DMS153 (cell line): ENCODE results near the gene MDM1.

ENCODE experiments used
- DNase-seq: peaks from one replicate; lab custom pipeline; 2025; lab: John Stamatoyannopoulos, UW

MDM1 gene, protein sequence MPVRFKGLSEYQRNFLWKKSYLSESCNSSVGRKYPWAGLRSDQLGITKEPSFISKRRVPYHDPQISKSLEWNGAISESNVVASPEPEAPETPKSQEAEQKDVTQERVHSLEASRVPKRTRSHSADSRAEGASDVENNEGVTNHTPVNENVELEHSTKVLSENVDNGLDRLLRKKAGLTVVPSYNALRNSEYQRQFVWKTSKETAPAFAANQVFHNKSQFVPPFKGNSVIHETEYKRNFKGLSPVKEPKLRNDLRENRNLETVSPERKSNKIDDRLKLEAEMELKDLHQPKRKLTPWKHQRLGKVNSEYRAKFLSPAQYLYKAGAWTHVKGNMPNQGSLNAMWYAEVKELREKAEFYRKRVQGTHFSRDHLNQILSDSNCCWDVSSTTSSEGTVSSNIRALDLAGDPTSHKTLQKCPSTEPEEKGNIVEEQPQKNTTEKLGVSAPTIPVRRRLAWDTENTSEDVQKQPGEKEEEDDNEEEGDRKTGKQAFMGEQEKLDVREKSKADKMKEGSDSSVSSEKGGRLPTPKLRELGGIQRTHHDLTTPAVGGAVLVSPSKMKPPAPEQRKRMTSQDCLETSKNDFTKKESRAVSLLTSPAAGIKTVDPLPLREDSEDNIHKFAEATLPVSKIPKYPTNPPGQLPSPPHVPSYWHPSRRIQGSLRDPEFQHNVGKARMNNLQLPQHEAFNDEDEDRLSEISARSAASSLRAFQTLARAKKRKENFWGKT

DNA sequence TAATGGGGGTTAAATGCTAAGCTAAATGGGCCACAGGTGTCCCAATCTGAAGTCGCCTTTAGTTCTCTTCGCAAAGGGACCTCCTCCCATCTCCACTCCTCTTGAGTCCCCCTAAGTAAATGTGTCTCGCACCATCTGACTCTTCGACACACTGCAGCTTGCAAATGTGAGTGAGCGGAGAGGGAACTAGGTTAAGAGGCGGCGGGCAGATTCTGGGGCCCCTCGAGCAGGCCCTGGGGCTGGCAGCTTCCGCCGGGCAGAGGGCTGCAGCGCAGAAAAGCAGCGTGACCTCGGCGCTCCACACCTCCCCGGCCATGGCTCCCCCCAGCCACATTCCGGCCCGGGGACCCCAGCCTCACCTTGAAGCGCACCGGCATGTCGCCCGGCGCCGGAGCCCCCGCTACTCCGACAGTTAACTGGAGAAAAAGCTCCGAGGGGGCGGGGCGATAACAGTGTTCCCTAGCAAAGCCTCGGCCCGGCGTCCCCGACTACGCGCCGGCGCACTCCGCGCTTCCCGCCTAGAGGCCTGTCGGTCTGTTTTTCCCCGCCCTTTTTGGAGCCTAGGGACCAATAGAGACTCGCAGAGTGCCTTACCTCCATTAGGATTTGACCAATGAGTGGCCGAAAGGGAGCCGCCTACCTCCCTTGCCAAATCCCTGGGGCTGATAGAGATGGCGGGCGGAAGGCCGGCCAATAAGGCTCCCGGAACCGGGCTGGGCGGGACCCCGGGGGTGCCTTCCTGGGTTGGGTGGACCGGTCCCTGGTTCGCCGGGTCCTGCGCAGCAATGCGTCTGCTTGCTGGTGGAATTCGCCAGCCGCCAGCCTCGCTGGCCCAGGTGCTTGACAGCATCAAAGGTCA lies at the start of gene MDM1:
Gene MDM1 (minus strand): TSS at position 494 of the 859 bp plus-strand sequence. CDS start 117 bp downstream, at position 377.
- DNase-seq: peak; percentile 98

DNA sequence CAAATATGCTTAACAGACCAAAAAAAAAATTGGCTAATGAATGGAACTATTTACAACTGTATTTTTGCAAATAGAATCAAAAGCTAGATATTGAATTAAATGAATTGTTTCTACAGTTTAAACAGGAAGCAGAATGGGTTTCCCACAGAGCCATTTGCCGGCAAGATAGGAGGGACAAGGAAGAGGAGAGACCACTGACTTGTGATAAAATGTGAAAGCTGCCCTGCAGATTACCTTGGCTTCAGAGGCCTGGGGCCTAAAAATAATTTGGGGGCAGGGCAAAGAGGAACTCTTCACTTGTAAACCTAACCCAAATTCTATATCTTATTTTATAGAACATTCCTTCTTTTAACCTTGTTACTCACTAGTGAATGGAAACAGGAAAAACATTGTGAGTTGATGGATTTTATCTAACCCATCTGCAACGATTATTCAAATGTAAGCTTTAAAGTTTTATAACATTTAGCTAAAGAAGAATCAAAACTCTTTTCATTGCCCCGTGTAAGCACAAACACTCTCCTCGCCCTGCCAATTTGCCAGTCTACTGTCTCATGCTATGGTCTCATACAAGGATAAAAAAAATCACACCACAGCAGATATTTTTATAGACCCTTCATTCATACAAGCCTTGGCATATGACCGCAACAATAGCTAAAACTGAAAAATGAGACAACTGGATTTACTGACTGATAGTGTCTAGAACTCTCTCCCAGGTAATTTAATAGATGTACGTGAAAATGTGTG lies 49.5 kb upstream of the MDM1 start:
- DNase-seq: no peak

DNA sequence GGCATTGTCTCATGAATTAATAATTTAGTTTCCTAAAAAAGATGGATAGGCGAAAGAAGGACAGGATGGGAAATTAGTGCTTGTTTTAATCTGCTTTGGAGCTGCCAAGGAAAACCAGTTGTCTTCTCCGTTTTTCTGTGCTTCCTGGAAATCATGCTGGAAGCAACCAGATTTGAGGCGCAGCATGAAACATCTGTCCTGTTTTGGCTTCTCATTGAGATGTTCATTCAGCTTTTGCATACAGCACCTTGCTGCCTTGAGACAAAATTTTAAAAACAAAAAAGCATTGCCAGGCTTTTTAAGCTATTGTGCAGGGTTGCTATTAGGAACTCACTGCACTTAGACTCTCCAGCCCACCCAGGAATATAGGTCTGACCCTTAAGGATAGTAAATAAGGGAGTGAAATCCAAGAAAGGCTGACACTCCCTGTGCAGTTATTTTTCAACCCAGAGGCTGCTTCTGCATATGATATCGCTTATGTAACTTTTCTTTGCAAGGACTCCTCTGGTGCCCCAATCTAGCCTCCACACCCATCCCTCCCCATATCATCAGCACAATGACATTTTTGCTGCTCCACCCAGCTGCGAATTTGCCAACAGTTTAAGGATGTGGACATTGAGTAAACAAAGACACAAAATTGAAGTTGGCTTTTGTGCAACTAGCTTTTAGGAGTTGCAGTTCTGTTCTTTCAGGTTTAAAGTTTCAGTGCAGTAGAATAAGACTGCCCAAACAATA lies 46.9 kb upstream of the MDM1 start:
- no peak for DNase-seq

DNA sequence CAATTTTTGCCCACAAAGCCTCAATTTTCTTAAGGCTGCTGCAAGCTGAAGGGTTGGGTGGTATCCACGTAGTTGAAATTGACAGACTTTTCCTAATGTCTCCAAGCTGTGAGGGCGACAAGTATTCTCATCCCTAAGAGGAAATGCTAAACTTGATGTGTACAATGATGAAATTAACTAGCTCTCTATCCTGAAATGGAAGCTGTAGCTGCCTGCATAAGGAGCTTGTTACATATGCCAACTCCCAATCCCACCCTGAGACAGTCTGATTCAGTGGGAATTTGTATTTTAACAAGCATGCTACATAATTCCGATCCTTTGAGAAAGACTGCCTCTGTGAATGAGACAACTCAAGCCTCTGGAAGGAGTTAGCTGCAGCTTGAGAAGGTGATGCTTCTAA lies 45.7 kb upstream of the MDM1 start:
- DNase-seq: no peak

DNA sequence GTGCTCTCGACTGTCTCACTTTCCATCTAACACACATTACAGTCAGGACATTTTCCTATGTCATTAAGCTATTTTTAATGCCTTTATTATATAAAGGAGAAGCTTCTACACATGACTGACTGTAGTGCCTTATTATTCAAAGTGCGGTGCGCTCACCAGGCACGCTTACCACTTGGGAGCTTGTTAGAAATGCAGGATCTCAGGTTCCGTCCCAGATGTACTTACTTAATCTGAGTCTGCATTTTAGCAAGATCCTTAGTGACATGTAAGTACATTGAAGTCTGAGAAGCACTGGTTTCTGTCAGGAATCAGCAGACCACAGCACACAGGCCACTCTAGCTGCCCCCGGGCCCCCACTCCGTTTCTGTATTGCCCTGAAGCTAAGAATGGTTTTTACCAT lies 44.7 kb upstream of the MDM1 start:
- no peak for DNase-seq

DNA sequence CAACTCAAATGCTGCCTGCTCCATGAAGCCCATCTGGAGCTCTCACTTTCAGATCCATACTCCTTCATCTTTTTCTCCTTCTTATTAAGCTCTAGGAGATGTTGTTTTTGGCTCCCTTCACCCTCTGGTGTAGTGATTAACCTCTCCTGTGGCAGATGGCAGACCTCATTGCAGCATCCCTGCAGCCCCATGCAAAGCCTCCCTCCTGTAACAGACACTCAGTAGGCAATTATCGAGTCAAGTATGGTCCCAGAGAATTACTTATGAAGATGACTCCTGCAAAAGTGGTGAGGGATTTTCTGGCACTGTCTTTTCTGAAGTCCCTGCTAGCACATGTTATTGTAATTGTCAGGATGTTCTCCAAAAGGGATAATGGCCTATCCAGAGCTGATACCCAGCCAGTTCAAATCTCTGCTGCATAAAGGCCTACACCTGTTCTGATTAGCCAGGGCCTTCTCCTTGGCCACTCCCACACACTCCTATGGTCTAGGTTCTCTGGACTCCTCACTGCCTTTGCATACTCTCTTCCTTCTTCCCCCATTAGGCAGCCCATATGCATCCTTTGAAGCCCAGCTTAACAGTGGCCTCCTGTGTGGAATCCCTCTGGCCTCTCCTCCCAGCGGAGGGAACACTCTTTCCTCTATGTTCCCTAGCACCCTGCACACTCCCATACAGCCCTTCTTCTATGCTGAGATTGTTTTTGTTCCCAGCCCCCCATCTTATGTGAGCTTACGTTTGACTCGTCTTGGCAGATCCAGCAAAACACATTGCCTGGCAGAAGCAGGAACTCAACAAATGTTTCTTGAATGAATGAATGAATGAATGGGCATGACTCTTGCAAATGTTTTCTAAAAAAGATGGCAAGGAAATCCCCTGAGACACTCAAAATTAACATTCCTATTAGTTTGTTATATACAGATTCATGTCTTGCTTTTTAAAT lies 43.9 kb upstream of the MDM1 start:
- DNase-seq: no peak

DNA sequence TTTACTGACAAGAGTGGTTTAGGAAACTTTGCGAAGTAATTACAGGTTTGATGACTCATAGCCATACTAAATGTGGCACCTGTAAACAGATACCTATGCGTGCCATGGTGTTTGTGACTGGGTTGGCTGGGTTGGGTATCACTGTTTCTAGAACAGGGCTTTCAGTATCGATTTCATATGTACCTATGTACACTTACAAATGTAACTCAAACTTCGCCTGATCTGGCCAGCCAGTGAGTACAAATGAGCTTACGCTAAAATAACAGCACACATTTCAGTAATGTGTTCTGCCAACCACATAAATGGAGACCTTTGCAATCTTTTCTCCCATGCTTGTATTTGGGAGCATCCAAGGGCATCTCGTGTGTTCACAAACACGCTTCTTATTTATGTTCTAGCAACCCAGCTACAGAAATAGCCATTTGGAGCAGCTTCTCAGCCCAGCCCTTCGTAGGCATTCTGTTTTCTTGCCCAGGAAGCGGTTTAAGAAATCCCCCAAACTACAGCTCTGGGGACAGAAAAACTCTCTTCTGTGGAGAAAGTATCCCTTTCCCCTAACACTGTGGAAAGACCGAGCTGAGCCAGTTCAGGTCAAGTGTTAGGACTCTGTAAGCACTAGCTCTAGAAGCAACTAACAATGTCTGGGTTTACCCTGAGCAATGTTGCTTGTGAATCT lies 42.3 kb upstream of the MDM1 start:
- peak; percentile 39 for DNase-seq

DNA sequence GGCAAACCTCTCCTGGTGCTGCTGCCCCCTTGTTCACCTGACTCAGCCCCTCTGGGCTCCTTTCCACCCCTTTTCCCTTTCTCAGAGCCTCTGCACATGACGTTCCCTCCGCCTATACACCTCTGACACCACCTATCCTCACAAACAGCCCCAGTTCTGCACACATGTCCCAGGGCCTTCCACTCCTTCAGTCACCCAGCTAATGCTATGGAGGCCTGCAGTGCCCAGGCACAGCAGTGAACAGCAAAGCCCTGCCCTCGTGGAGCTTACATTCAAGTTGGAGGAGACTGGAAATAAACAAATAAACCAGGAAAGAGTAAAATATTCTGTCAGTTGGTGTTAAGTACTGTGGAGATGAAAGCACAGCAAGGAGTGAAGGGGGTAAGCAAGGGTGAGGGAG lies 38.5 kb upstream of the MDM1 start:
- DNase-seq: no peak

DNA sequence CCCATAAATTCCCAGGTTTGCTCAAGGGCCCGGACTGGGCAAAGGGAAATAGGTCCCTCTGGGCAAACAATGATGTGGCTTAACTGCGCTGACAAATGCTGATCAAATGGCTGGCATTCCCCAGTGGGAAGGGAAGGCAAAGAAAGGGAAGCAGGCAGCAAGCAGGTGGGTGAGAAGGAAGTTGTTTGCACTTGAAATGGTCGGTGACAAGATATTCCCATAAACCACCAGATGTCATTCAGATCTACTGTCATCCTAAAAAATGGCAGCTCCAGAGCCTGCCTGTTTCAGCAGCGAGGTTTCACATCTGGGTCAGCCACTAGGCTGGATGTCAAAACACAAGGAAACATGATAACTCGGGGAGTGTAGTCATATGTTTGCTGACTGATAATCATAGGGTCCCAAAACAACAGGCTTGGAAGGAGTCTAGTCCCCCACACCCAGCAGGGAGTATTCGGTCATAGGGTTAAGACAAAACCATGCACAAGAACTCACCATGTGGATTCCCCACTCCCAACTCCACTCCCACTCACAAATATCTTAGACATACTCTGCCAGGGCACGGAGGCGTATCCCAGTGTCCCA lies 37.9 kb upstream of the MDM1 start:
- no peak for DNase-seq

DNA sequence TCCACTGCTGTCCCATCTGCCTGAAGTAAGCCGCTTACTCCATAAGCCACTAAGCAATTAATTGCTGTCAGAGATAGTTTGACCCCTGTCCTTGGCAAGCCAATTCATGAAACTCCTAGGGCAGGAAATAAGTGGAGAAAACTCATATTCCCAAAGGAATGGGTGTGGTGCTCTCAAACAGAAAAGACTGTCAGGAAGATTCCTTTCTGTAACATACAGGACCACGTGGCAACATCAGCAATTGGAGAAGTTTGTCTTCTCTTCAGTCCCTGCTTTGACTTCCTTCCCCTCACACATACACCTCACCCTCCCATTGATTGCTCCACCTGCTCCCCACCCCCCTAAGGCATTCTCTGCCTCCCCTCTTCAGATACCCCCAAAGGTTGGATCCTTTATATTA lies 36.2 kb upstream of the MDM1 start:
- no peak for DNase-seq

DNA sequence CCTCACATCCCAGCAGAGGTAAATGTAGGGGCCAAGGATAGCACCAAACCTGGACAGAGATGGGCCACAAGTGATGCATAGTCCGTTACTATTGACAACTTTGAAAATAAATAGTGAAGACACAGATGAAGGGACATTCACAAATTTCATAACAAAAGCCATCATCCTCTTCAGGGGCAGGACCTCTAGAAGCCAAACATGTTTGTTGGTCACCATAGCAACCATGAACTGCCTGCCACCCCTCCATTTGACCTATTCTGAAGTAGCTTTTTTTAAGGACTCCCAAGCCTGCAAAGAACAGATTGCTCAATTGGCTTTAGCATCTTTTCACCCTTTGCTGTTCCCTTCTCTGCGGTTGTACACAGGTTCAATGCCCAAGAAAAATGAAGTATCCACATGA lies 35.7 kb upstream of the MDM1 start:
- DNase-seq: no peak

DNA sequence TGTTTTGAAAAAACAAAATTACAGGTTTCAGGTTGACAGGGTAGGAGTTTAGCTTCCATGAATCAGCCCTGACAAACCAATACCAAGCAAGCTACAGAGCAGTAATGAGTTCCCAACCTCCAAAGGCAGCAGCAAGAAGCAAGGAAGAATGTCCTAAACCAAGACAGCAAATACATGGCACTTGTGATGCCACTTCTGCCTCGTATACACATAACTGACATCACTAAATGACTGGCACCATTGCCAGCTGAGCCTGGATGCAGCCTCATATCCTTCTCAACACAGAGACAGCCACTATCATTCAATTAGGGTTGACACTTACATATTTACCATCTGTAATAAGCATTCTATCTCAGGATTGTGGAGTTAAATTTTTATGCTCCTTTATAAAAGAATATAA lies 35.0 kb upstream of the MDM1 start:
- no peak for DNase-seq

DNA sequence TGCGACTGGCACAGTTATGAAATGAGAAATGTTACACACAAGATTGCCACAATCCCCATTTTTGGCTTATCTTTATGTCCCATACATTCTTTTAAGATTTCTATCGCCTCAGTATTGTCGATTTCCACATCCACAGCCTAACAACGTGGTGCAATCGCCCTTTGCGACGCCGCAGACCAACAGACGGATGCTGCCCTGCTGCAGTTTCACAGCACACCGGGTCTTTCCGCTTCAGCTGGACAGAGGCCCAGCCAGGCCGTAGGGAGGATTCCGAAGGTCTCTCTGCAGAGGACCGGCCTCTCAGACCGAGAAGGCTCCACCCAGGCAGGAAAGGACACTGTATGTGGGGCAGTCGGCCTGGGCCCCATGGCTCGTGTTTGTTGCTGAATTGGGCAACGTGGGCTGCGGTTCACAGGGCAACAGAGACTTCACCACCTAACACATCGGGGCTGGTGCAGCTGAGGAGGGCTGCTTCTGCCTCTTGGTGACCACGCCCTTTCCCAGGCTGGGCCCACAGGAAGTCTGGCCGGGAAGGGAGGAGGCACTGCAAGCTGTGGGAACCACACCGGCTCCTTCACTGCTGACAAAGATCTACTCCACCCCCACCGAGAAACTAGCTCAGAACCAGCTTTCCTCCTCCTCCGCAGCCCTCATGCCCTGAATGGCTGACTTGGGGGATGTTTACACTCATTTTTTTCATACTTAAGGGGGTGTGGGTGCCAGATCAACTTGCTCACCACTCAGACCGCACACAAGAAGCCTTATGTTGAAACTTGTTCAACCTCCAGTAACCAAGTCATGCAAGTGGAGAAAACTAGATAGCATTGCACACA lies 32.9 kb upstream of the MDM1 start:
- DNase-seq: peak; percentile 80

DNA sequence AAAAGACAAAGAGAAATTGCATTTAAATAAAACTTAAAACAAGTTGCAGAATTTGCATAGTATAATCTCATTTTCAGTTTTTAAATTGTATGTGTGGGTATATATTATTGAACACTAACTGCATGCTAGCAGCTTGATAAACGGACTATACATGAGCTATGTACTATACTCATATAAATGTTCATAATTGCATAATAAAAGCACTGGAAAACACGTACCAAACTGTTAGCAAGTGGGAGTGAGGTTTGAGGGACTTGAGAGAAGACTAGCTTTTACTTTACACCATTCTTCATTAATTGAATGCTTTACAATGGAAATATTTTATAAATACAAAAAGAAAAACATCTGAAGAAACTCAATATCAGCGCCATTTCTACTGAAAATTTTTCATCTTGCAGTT lies 32.2 kb upstream of the MDM1 start:
- DNase-seq: no peak

DNA sequence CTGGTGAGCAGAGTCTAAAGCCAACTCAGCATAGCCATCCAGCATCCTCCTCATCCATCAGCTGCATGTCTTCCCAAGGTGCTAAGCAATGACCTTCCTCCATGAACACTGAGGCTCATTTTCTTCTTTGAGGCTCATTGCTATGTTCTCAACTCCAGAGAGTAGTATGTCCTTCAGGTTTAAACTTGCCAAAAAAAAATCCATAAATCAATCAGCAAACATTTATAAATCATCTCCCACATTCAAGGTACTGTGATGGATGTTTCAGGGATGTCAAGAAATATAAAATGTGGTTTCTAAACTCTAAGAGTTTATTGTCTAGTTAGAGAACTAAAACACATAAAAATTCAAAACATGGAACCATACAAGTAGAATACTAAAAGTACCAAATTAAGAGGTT lies 29.8 kb upstream of the MDM1 start:
- no peak for DNase-seq

DNA sequence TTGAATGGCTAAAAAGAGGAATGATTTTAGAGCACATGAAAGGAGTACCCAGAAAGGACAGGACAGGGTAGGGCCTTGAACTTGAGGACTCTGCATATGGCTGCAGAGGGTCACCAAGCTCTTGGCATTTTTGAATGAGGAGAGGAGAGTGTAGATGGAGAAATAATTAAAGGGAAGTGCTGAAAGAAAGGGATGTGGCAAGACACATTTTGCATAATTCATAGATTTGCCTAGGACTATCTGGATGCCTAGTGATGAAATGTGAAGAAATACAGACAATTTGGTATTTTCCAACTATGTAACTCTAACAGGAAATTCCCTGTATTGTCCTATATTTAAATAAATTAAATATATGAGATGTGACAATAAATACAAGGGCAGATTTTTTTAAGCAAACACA lies 27.5 kb upstream of the MDM1 start:
- no peak for DNase-seq

DNA sequence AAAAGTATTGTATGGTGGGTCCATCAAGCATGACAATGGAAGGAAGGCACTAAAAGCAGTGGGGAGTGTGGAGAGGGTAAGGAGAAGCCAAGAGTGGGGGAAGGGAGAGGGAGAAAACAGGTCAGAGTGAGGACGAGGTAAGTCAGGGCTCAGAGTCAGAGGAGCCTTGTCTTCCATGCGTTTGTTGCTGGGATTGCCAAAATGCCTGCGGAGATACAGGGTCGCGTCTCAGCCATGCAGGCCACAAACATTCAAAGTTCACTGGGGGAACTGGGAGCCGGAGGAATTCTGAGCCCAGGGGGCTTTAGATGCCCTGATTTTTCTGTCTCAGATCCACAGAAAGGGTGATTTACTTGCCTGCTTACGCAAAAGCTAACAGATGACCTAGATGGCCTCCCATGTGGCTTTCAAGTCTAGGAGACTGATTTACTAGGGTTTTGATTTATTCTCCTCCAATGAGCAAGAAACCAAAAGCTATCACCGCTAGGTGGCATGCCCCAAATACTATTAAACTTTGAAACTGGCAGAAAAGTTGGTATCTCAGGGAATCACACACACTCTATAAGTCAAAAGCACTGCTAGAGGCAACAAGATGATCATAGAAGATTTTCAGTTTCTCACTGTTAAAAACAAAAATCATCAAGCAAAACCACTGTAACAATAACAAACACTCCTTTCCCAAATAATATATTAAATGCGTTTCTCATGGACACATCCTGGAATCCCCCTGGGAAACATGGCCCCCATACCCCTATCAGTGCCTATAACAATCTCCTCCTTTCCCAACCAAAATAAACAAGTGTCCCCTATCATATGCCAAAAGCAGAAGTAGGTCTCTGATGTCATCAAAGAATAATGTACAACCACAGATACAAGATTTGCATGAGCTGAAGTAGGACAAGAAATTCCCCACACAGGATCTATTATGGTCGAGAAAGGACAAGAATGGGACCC lies 26.6 kb upstream of the MDM1 start:
- peak; percentile 9 for DNase-seq
